ENCODE results near the gene PRKCZ.

- TF ChIP-seq PBX3 (IDR thresholded peaks at IDR 0.05) (no peak), CTCF (IDR thresholded peaks at IDR 0.05) (no peak), TEAD4 (IDR thresholded peaks at IDR 0.05; ENCODE audit: borderline replicate concordance, insufficient read depth) (no peak), MEF2A (IDR thresholded peaks at IDR 0.05; ENCODE audit: borderline replicate concordance, low read depth) (no peak), ELF1 (IDR thresholded peaks at IDR 0.05) (no peak), YY1 (IDR thresholded peaks at IDR 0.05; ENCODE audit: low read depth) (no peak), RAD21 (IDR thresholded peaks at IDR 0.05; ENCODE audit: low read length) (no peak), POLR2AphosphoS5 (IDR thresholded peaks at IDR 0.05; ENCODE audit: low read depth, low read length) (no peak), USF2 (IDR thresholded peaks at IDR 0.05; ENCODE audit: borderline replicate concordance, low read depth, low read length) (no peak), TCF12 (IDR thresholded peaks at IDR 0.05) (no peak), FOXJ3 (CRISPR knock-in tag; IDR thresholded peaks at IDR 0.05) (no peak), GATA2 (CRISPR knock-in tag; IDR thresholded peaks at IDR 0.05) (no peak)
Measured at GRCh38 chr1:2197707-2198165, 147.5 kb downstream of the PRKCZ start.

Data from SK-N-SH (cell line).